PC-9 (cell line): ENCODE data around the gene EVPLL. TPM values are rescaled to one million over a fixed set of nuclear protein-coding genes. Genes with fewer than 3 reads are reported as not detected.

Experiments used
- BruUV-seq: library from RNA; stranded (reverse); fragments of 400-500 nt; replicated peaks from 2 replicates; lab custom pipeline; 2021; lab: Mats Ljungman, UMichigan
- CTCF ChIA-PET: fragments of 300-600 bp; sonication (Branson Sonifier 250); formaldehyde crosslinking; loops from one replicate; lab custom pipeline; 2022; ENCODE audit warnings: antibody characterized with exemption; lab: Charles Lee
- POLR2A ChIA-PET: fragments of 300-600 bp; sonication (Branson Sonifier 250); formaldehyde crosslinking; loops from one replicate; lab custom pipeline; 2022; ENCODE audit warnings: antibody characterized with exemption; ENCODE audit not compliant: unreplicated experiment; lab: Charles Lee
- DNase-seq, 2 experiments: peaks; one replicate each; pipeline versions ENCODE4 v3.0.0 to v3.0.0-alpha.2; 2015 to 2022; ENCODE audit warnings: mixed read lengths in 1 of 2
- H2AFZ ChIP-seq: fragments of 200-600 bp; sonication (generic); 2 replicates; pipeline ENCODE4 v1.8.1; 2017; ENCODE audit warnings: antibody characterized with exemption
- H3F3A ChIP-seq: fragments of 200-600 bp; sonication (generic); 2 replicates; pipeline ENCODE4 v1.8.1; 2017; ENCODE audit warnings: antibody characterized with exemption, mild to moderate bottlenecking, low read depth; ENCODE audit not compliant: insufficient read depth
- H3K27ac ChIP-seq: fragments of 200-600 bp; sonication (generic); 2 replicates; pipeline ENCODE4 v1.6.1; 2016; ENCODE audit warnings: mixed run types
- H3K27me3 ChIP-seq: fragments of 200-600 bp; sonication (generic); 2 replicates; pipeline ENCODE4 v1.6.1; 2016; ENCODE audit warnings: low read depth, mixed run types; ENCODE audit not compliant: insufficient read depth
- H3K36me3 ChIP-seq: fragments of 200-600 bp; sonication (generic); 2 replicates; pipeline ENCODE4 v1.6.1; 2016; ENCODE audit warnings: low read depth, mixed run types
- H3K4me1 ChIP-seq: fragments of 200-600 bp; sonication (generic); replicated peaks from 2 replicates; pipeline ENCODE4 v1.6.1; 2016; ENCODE audit warnings: mixed run types; ENCODE audit not compliant: insufficient read depth
- H3K4me2 ChIP-seq: fragments of 200-600 bp; sonication (generic); 2 replicates; pipeline ENCODE4 v1.6.1; 2017; ENCODE audit warnings: mixed run types
- H3K4me3 ChIP-seq: fragments of 200-600 bp; sonication (generic); 2 replicates; pipeline ENCODE4 v1.6.1; 2016; ENCODE audit warnings: mixed run types
- H3K79me2 ChIP-seq: fragments of 200-600 bp; sonication (generic); 2 replicates; pipeline ENCODE4 v1.6.1; 2017; ENCODE audit warnings: low read depth, mixed run types
- H3K9me2 ChIP-seq: fragments of 200-600 bp; sonication (generic); 2 replicates; pipeline ENCODE4 v1.8.1; 2017; ENCODE audit warnings: mild to moderate bottlenecking; ENCODE audit not compliant: insufficient read depth
- H3K9me3 ChIP-seq: fragments of 200-600 bp; sonication (generic); 2 replicates; pipeline ENCODE4 v1.8.1; 2016; ENCODE audit warnings: low read depth; ENCODE audit not compliant: insufficient read depth
- H4K20me1 ChIP-seq: fragments of 200-600 bp; sonication (generic); 2 replicates; pipeline ENCODE4 v1.8.1; 2017; ENCODE audit not compliant: insufficient read depth
- CTCF ChIP-seq: fragments of 200-600 bp; sonication (generic); conservative IDR thresholded peaks from 2 replicates; pipeline ENCODE4 v1.6.1; 2017; ENCODE audit warnings: mixed run types, antibody characterized with exemption, mild to moderate bottlenecking, moderate library complexity
- EZH2 ChIP-seq: fragments of 200-600 bp; sonication (generic); IDR thresholded peaks from 2 replicates; pipeline ENCODE4 v1.8.0; 2017; ENCODE audit warnings: antibody characterized with exemption, low read depth
- intact Hi-C: fragments of 100-400 bp; cut with micrococcal nuclease; formaldehyde crosslinking; loops from one replicate; pipeline ENCODE4 v1.10.0; 2022; ENCODE audit not compliant: unreplicated experiment
- total RNA-seq: library from RNA; stranded (reverse); gene quantifications from 2 replicates; pipeline ENCODE4 v1.2.3, GENCODE V29; 2021

Gene EVPLL
- total RNA-seq, 1 experiment from 2014 or later: 5.7 TPM

GRCh38 chr17:18363101-18364049 lies 14.2 kb upstream of the EVPLL start, which contains the start of gene SHMT1:
SHMT1 (minus strand) TSS chr17:18363550; CDS start chr17:18355981, 7,569 bp downstream.
- Histone ChIP-seq H4K20me1 (no peaks in the 10 kb centered on the region), H3K79me2 (peaks cover 26% of the 10 kb centered on the region), H3K27me3 (no peaks in the 10 kb centered on the region), H2AFZ (peak within 1 kb of the TSS; percentile 89), H3K36me3 (no peaks in the 10 kb centered on the region), H3K4me2 (peak within 1 kb of the TSS; percentile 86), H3K9me3 (no peaks in the 10 kb centered on the region), H3K9me2 (no peaks in the 10 kb centered on the region), H3K4me3 (peak within 1 kb of the TSS; percentile 75), H3F3A (peaks cover 14% of the 10 kb centered on the region), H3K27ac (peak within 1 kb of the TSS; percentile 24; the same call in 1 of the 2 replicates), H3K4me1 (peaks cover 10% of the 10 kb centered on the region)
- BruUV-seq: no TSS peak
- intact Hi-C loops: loop anchor here (2.0 kb wide), 1 partner anchor 13 kb away; the partner anchor contains the start of gene EVPLL
- ChIA-PET POLR2A (interaction anchor here (0.5 to 1.1 kb wide), 3 partner anchors 14 to 641 kb away, joined by 3 to 4 read pairs (median 3); no protein-coding TSS in a partner anchor), CTCF (no interaction called here)
- peak; percentile 88 to 99 for DNase-seq
- TF ChIP-seq CTCF (no peak), EZH2 (no peak)

GRCh38 chr17:18364166-18364565 lies 13.4 kb upstream of the EVPLL start:
- intact Hi-C loops: no loop called here
- H3K27ac ChIP-seq: no peak overlapping the region
- CTCF ChIA-PET: no interaction called here
- H3K4me3 ChIP-seq: no peak overlapping the region
- no peak for DNase-seq
- H3K27me3 ChIP-seq: no peaks in the 10 kb centered on the region
- peaks cover 17% of the 10 kb centered on the region for H3K4me1 ChIP-seq
- no peak overlapping the region for H2AFZ ChIP-seq
- no peaks in the 10 kb centered on the region for H3K9me3 ChIP-seq
- H3K36me3 ChIP-seq: no peaks in the 10 kb centered on the region
- no TSS peak for BruUV-seq
- no peaks in the 10 kb centered on the region for H3K9me2 ChIP-seq
- no peaks in the 10 kb centered on the region for H4K20me1 ChIP-seq
- peak overlapping the region; percentile 86; the same call in 1 of the 2 replicates for H3K4me2 ChIP-seq
- peaks cover 26% of the 10 kb centered on the region for H3K79me2 ChIP-seq
- peaks cover 15% of the 10 kb centered on the region for H3F3A ChIP-seq
- no peak for TF ChIP-seq EZH2
- no peak for TF ChIP-seq CTCF
- POLR2A ChIA-PET: interaction anchor here (1.1 kb wide), 1 partner anchor 13 kb away, joined by 4 read pairs; no protein-coding TSS in a partner anchor

GRCh38 chr17:18368946-18369345 lies 8.6 kb upstream of the EVPLL start:
- POLR2A ChIA-PET: no interaction called here
- Histone ChIP-seq H3K4me1 (peaks cover 15% of the 10 kb centered on the region; the same call in 1 of the 2 replicates), H3K9me3 (no peaks in the 10 kb centered on the region), H3K79me2 (no peaks in the 10 kb centered on the region), H3K36me3 (no peaks in the 10 kb centered on the region), H4K20me1 (no peaks in the 10 kb centered on the region), H3K27me3 (no peaks in the 10 kb centered on the region), H2AFZ (no peak overlapping the region), H3F3A (peaks cover 17% of the 10 kb centered on the region), H3K4me2 (peak overlapping the region; percentile 35; the same call in 1 of the 2 replicates), H3K27ac (no peak overlapping the region), H3K9me2 (no peaks in the 10 kb centered on the region), H3K4me3 (no peak overlapping the region)
- TF ChIP-seq EZH2 (no peak), CTCF (no peak)
- intact Hi-C loops: no loop called here
- peak; percentile 63 to 81 for DNase-seq
- BruUV-seq: no TSS peak
- CTCF ChIA-PET: no interaction called here
